HCT116 (cell line): ENCODE measurements around the gene SLC25A19.

Source experiments
- EZH2 ChIP-seq: fragments of 200-600 bp; sonication (generic); IDR thresholded peaks from 2 replicates; pipeline ENCODE4 v1.6.1; 2017; ENCODE audit warnings: antibody characterized with exemption, mixed run types
- POLR2A ChIP-seq: IDR thresholded peaks from 2 replicates; pipeline ENCODE4 v1.7.0; 2011; ENCODE audit warnings: borderline replicate concordance; ENCODE audit not compliant: insufficient read depth, insufficient read length; ENCODE audit errors: extremely low read depth
- TF ChIP-seq, protein P1 (sequence below), 3 experiments: fragments of 200-600 bp in 1 of 3; sonication (generic) in 1 of 3; IDR thresholded peaks in 2 of 3; conservative IDR thresholded peaks in 1 of 3; 2 replicates each; pipeline ENCODE4 v1.5.1; 2012 to 2017; ENCODE audit warnings: low read depth in 2 of 3, low read length in 2 of 3, antibody characterized with exemption in 1 of 3, borderline replicate concordance in 1 of 3, control low read depth in 1 of 3, mild to moderate bottlenecking in 1 of 3, mixed read lengths in 1 of 3, mixed run types in 1 of 3, moderate library complexity in 1 of 3; ENCODE audit not compliant: insufficient read depth in 1 of 3

DNA sequence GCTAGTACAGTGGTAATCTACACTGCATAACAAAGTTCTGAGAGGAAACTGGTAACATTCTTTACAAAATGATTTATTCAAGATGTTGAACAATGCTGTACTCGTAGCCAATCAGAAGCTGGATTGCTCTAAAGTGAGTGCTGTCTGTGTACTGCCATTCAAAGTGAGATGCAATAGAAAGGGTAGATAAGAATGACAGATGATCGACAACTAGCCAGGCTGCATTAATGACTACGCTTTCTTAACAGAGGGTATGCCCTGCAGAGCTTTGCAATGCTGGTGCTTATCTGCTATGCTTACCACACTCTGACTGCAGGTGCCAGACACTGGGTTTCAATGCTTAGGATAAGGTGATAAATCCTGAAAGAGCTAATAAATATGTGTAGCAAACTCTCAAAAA, 46.1 kb upstream of the SLC25A19 start:
- TF ChIP-seq, protein P1, sequence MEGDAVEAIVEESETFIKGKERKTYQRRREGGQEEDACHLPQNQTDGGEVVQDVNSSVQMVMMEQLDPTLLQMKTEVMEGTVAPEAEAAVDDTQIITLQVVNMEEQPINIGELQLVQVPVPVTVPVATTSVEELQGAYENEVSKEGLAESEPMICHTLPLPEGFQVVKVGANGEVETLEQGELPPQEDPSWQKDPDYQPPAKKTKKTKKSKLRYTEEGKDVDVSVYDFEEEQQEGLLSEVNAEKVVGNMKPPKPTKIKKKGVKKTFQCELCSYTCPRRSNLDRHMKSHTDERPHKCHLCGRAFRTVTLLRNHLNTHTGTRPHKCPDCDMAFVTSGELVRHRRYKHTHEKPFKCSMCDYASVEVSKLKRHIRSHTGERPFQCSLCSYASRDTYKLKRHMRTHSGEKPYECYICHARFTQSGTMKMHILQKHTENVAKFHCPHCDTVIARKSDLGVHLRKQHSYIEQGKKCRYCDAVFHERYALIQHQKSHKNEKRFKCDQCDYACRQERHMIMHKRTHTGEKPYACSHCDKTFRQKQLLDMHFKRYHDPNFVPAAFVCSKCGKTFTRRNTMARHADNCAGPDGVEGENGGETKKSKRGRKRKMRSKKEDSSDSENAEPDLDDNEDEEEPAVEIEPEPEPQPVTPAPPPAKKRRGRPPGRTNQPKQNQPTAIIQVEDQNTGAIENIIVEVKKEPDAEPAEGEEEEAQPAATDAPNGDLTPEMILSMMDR (IDR thresholded peaks at IDR 0.05 in 2 of 3, conservative IDR thresholded peaks at IDR 0.05 in 1 of 3; ENCODE audit: borderline replicate concordance in 1 of 3, insufficient read depth in 1 of 3, low read depth in 2 of 3, low read length in 2 of 3): no peak
- TF ChIP-seq POLR2A: no peak
- TF ChIP-seq EZH2: no peak
